HEK293 (cell line): ENCODE data around the gene DGKZ.

ENCODE experiments used
- CTCF ChIA-PET: fragments of 350-600 bp; formaldehyde crosslinking; extraction: SDS; loops from one replicate; lab custom pipeline; 2021; ENCODE audit warnings: antibody characterized with exemption; lab: Yijun Ruan, JAX
- POLR2A ChIA-PET: fragments of 300-600 bp; formaldehyde crosslinking; extraction: SDS; loops from one replicate; lab custom pipeline; 2020; ENCODE audit warnings: antibody characterized with exemption, inconsistent platforms; lab: Yijun Ruan, JAX
- H3K27ac ChIP-seq: fragments of 200-500 bp; sonication (Bioruptor generic); 2 replicates; pipeline ENCODE4 v1.5.1; 2014; ENCODE audit warnings: low read depth, low read length, control low read depth, inconsistent platforms; ENCODE audit errors: extremely low read depth
- H3K36me3 ChIP-seq, 2 experiments: fragments of 200-500 bp in 1 of 2; sonication (Bioruptor generic) in 1 of 2; 1 replicate in 1 of 2; 2 replicates in 1 of 2; pipeline ENCODE4 v1.5.1; 2014 to 2017; ENCODE audit warnings: inconsistent platforms in 2 of 2, low read length in 2 of 2; ENCODE audit not compliant: control insufficient read depth in 2 of 2, insufficient read depth in 1 of 2
- H3K4me1 ChIP-seq: fragments of 200-500 bp; sonication (Bioruptor generic); 2 replicates; pipeline ENCODE4 v1.5.1; 2014; ENCODE audit warnings: mild to moderate bottlenecking, low read length, inconsistent platforms; ENCODE audit not compliant: control insufficient read depth, insufficient read depth
- H3K4me3 ChIP-seq: 2 replicates; pipeline ENCODE4 v1.5.1; 2011; ENCODE audit warnings: low read depth, mild to moderate bottlenecking, control low read depth, low read length, moderate library complexity
- H3K9me3 ChIP-seq: fragments of 200-500 bp; sonication (Bioruptor generic); 2 replicates; pipeline ENCODE4 v1.5.1; 2014; ENCODE audit warnings: low read depth, low read length, inconsistent platforms; ENCODE audit not compliant: control insufficient read depth, insufficient read depth
- CTCF ChIP-seq: fragments of 450-650 bp; formaldehyde crosslinking; IDR thresholded peaks from 2 replicates; pipeline ENCODE4 v1.5.1; 2016; ENCODE audit warnings: missing biosample characterization, missing genetic modification characterization
- EGR2 ChIP-seq: fragments of 450-650 bp; formaldehyde crosslinking; IDR thresholded peaks from 2 replicates; pipeline ENCODE4 v1.5.1; 2016; ENCODE audit warnings: low read depth, missing biosample characterization, missing genetic modification characterization
- KLF16 ChIP-seq: fragments of 450-650 bp; formaldehyde crosslinking; IDR thresholded peaks from 2 replicates; pipeline ENCODE4 v1.5.1; 2017; ENCODE audit warnings: missing biosample characterization, missing genetic modification characterization
- PRDM10 ChIP-seq: fragments of 450-650 bp; formaldehyde crosslinking; IDR thresholded peaks from 2 replicates; pipeline ENCODE4 v1.5.1; 2016; ENCODE audit warnings: missing biosample characterization, missing genetic modification characterization
- SP3 ChIP-seq: fragments of 450-650 bp; formaldehyde crosslinking; IDR thresholded peaks from 2 replicates; pipeline ENCODE4 v1.5.1; 2016; ENCODE audit warnings: missing biosample characterization, missing genetic modification characterization
- ZBTB17 ChIP-seq: fragments of 450-650 bp; formaldehyde crosslinking; IDR thresholded peaks from 2 replicates; pipeline ENCODE4 v1.5.1; 2016; ENCODE audit warnings: missing biosample characterization, missing genetic modification characterization
- ZNF2 ChIP-seq: fragments of 450-650 bp; formaldehyde crosslinking; IDR thresholded peaks from 2 replicates; pipeline ENCODE4 v1.5.1; 2016; ENCODE audit warnings: missing biosample characterization, missing genetic modification characterization
- ZNF214 ChIP-seq: fragments of 450-650 bp; formaldehyde crosslinking; IDR thresholded peaks from 2 replicates; pipeline ENCODE4 v1.5.1; 2017; ENCODE audit warnings: missing biosample characterization, mild to moderate bottlenecking, missing genetic modification characterization, borderline replicate concordance
- ZNF449 ChIP-seq: fragments of 450-650 bp; formaldehyde crosslinking; IDR thresholded peaks from 2 replicates; pipeline ENCODE4 v1.5.1; 2017; ENCODE audit warnings: missing biosample characterization, mild to moderate bottlenecking, missing genetic modification characterization, moderate library complexity
- ZNF654 ChIP-seq: fragments of 450-650 bp; formaldehyde crosslinking; IDR thresholded peaks from 2 replicates; pipeline ENCODE4 v1.5.1; 2016; ENCODE audit warnings: low read depth, missing biosample characterization, missing genetic modification characterization
- ZNF837 ChIP-seq: fragments of 450-650 bp; formaldehyde crosslinking; IDR thresholded peaks from 2 replicates; pipeline ENCODE4 v1.5.1; 2016; ENCODE audit warnings: missing biosample characterization, missing genetic modification characterization
- ZSCAN5A ChIP-seq: fragments of 450-650 bp; formaldehyde crosslinking; IDR thresholded peaks from 2 replicates; pipeline ENCODE4 v1.5.1; 2016; ENCODE audit warnings: missing biosample characterization, missing genetic modification characterization

Gene DGKZ

GRCh38 chr11:46308631-46309419 is 38.4 kb upstream of the DGKZ start:
- Histone ChIP-seq H3K36me3 (no peaks in the 10 kb centered on the region), H3K4me3 (no peak overlapping the region), H3K9me3 (no peaks in the 10 kb centered on the region), H3K4me1 (no peaks in the 10 kb centered on the region), H3K27ac (no peak overlapping the region)
- CTCF ChIA-PET, result interaction anchor here (0.6 to 15.1 kb wide), 26 partner anchors 8 to 344 kb away, joined by 3 to 451 read pairs (median 4); partner anchors contain the start of gene CREB3L1
- POLR2A ChIA-PET, result no interaction called here
- 0 out of 2 replicates have a peak, but pooled peaks have one; percentile 45 for TF ChIP-seq ZNF2
- TF ChIP-seq CTCF (tag by site-specific recombination), result peak; percentile 79
- no peak for TF ChIP-seq ZNF214 (tag by site-specific recombination)
- TF ChIP-seq ZNF654, result peak; percentile 56

- H3K27ac ChIP-seq, result no peak overlapping the region
- ChIA-PET POLR2A (interaction anchor here (0.8 kb wide), 1 partner anchor 66 kb away, joined by 3 read pairs; no protein-coding TSS in a partner anchor), CTCF (interaction anchor here (0.5 to 15.1 kb wide), 21 partner anchors 7 to 411 kb away, joined by 3 to 451 read pairs (median 3); no protein-coding TSS in a partner anchor)
- TF ChIP-seq ZBTB17 (tag by site-specific recombination) (no peak), EGR2 (tag by site-specific recombination) (no peak), KLF16 (no peak), ZSCAN5A (no peak), PRDM10 (tag by site-specific recombination) (peak; percentile 70), ZNF449 (tag by site-specific recombination) (peak; percentile 67; the same call in 1 of the 2 replicates), ZNF837 (tag by site-specific recombination) (no peak), SP3 (tag by site-specific recombination) (peak; percentile 43; the same call in 1 of the 2 replicates)
- H3K9me3 ChIP-seq, result no peaks in the 10 kb centered on the region
- H3K4me3 ChIP-seq, result no peak overlapping the region
- H3K36me3 ChIP-seq, result no peaks in the 10 kb centered on the region
- no peaks in the 10 kb centered on the region for H3K4me1 ChIP-seq
Measured at GRCh38 chr11:46309814-46310259, 37.4 kb upstream of the DGKZ start.
